Fibroblast of lung (primary cell): ENCODE data around the gene ZNF180. TPM values are rescaled to one million over a fixed set of nuclear protein-coding genes. Genes with fewer than 3 reads are reported as not detected.
"Not testable (repeated sequence)": the region's sequence is repeated elsewhere in the genome, so short reads cannot be mapped to it uniquely, and the experiment has no call there.

ENCODE experiments used
- DNase-seq, 2 donors: peaks; one replicate each; pipeline versions ENCODE4 v3.0.0 to v3.0.0-alpha.2; 2010; ENCODE audit warnings: low read depth in 2 of 2
- H2AFZ ChIP-seq: 2 replicates; pipeline ENCODE4 v1.5.1; 2012; ENCODE audit warnings: low read length, control low read depth, inconsistent platforms
- H3K27ac ChIP-seq: 2 replicates; pipeline ENCODE4 v1.5.1; 2011; ENCODE audit warnings: low read length, control low read depth; ENCODE audit not compliant: insufficient read depth
- H3K27me3 ChIP-seq: 2 replicates; pipeline ENCODE4 v1.5.1; 2011; ENCODE audit warnings: mild to moderate bottlenecking, low read length; ENCODE audit not compliant: control insufficient read depth, insufficient read depth
- H3K36me3 ChIP-seq: 2 replicates; pipeline ENCODE4 v1.5.1; 2011; ENCODE audit warnings: low read length; ENCODE audit not compliant: control insufficient read depth, insufficient read depth
- H3K4me1 ChIP-seq: 2 replicates; pipeline ENCODE4 v1.5.1; 2011; ENCODE audit warnings: low read length; ENCODE audit not compliant: control insufficient read depth, insufficient read depth; ENCODE audit errors: extremely low read depth
- H3K4me2 ChIP-seq: 2 replicates; pipeline ENCODE4 v1.5.1; 2011; ENCODE audit warnings: low read length, control low read depth; ENCODE audit not compliant: insufficient read depth; ENCODE audit errors: extremely low read depth
- H3K4me3 ChIP-seq, 4 experiments: fragments of 200-600 bp in 1 of 4; sonication (generic) in 1 of 4; replicated peaks in 1 of 4; 2 replicates each; pipeline ENCODE4 v1.5.1; 2011 to 2016; ENCODE audit warnings: low read length in 4 of 4, low read depth in 3 of 4, mild to moderate bottlenecking in 3 of 4, control low read depth in 2 of 4, inconsistent platforms in 1 of 4, mixed read lengths in 1 of 4; ENCODE audit not compliant: insufficient read depth in 1 of 4; ENCODE audit errors: control extremely low read depth in 1 of 4
- H3K79me2 ChIP-seq: 2 replicates; pipeline ENCODE4 v1.5.1; 2012; ENCODE audit warnings: mild to moderate bottlenecking, low read length, inconsistent platforms; ENCODE audit not compliant: control insufficient read depth, insufficient read depth
- H3K9ac ChIP-seq: 2 replicates; pipeline ENCODE4 v1.5.1; 2011; ENCODE audit warnings: mild to moderate bottlenecking, low read length, control low read depth; ENCODE audit not compliant: insufficient read depth
- H3K9me3 ChIP-seq: 2 replicates; pipeline ENCODE4 v1.5.1; 2012; ENCODE audit warnings: low read depth, low read length; ENCODE audit not compliant: control insufficient read depth, insufficient read depth
- H4K20me1 ChIP-seq: 2 replicates; pipeline ENCODE4 v1.5.1; 2011; ENCODE audit warnings: low read length; ENCODE audit not compliant: control insufficient read depth, insufficient read depth; ENCODE audit errors: extremely low read depth
- EZH2 ChIP-seq: IDR thresholded peaks from 2 replicates; pipeline ENCODE4 v1.5.1; 2012; ENCODE audit warnings: low read length, control low read depth, mild to moderate bottlenecking; ENCODE audit errors: missing control alignments
- polyA plus RNA-seq, 2 donors: library from polyadenylated mRNA; depleted of rRNA in 1 of 2; stranded (reverse) in 1 of 2; unstranded in 1 of 2; fragments of >200 nt; gene quantifications; 2 replicates each; pipeline ENCODE4 v1.2.1, GENCODE V29; 2011 to 2012; ENCODE audit warnings: missing spikeins in 1 of 2
- total RNA-seq: library from RNA; depleted of rRNA; stranded (reverse); fragments of >200 nt; gene quantifications from 2 replicates; pipeline ENCODE4 v1.2.1, GENCODE V29; 2014
- TF ChIP-seq, protein P1 (sequence below), 2 donors: IDR thresholded peaks in 1 of 2; conservative IDR thresholded peaks in 1 of 2; 1 replicate in 1 of 2; 2 replicates in 1 of 2; pipeline ENCODE4 v1.5.1; 2011 to 2012; ENCODE audit warnings: low read length in 2 of 2, control low read depth in 1 of 2, inconsistent platforms in 1 of 2, low read depth in 1 of 2, mild to moderate bottlenecking in 1 of 2

The ZNF180 gene
- total and polyA plus RNA-seq, 2 donors (not counting 1 experiment from before 2014, with no cell fraction given) = 1.4 to 7.6 TPM

DNA sequence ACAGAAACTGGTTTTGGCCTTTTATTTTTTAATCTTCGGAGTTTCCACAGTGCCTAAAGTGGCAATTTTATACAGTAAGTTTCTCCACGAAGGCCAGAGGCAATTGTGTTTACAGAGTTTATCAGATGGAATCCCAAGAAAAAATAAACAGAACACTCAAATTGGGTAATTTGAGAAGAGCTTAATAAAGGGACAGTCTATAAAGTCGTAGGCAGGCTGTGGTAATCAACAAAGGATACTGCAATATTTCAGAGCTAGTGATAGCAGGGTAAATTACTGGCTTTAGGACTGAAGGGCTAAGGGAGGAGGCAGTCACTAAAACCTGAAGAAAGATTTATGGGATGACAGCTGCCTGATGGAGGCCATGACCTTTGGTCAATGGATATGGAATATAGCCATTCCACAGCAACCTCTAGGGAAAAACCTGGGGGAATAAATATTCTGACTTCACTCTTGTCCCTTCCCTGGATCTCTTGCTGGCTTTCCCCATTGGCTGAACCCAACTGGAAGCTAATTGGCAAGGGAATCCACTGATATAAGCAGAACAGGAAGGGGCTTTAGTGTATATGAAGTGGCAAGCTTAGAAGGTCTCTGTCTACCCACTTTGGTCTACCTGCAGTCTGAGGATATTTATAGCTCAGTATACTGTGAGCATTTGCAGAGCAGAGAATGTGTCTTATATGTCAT, 37.6 kb downstream of the ZNF180 start:
- H3K9ac ChIP-seq, H4K20me1 ChIP-seq, H3K4me2 ChIP-seq, H3K79me2 ChIP-seq, DNase-seq, H3K27ac ChIP-seq, H3K36me3 ChIP-seq, H3K4me3 ChIP-seq, H3K9me3 ChIP-seq, H3K4me1 ChIP-seq, H3K27me3 ChIP-seq, H2AFZ ChIP-seq: not testable (repeated sequence)

DNA sequence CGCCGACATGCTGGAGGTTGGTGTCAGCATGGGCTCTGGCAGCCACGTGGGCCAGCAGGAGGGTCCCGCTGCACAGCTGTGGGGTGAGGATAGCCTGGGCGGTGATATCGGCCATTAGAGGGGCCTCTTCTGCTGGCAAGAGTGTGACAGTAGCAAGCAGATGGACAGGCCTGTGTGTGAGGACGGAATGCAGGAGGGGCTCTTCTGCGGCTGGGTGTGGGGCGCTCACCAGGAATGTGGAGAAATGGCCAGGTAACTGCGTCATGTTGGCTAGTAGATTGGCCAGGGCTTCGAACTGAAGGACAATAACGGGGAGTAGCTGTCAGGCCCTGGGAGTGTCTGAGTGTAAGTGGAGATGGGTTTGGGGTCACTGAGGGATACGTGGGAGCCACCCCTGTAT, 44.3 kb downstream of the ZNF180 start:
- H3K9ac ChIP-seq, DNase-seq, H3K27ac ChIP-seq, H4K20me1 ChIP-seq, H3K27me3 ChIP-seq, H3K36me3 ChIP-seq, H3K79me2 ChIP-seq, H3K4me1 ChIP-seq, H3K4me2 ChIP-seq, H3K9me3 ChIP-seq, H2AFZ ChIP-seq, H3K4me3 ChIP-seq: not testable (repeated sequence)

DNA sequence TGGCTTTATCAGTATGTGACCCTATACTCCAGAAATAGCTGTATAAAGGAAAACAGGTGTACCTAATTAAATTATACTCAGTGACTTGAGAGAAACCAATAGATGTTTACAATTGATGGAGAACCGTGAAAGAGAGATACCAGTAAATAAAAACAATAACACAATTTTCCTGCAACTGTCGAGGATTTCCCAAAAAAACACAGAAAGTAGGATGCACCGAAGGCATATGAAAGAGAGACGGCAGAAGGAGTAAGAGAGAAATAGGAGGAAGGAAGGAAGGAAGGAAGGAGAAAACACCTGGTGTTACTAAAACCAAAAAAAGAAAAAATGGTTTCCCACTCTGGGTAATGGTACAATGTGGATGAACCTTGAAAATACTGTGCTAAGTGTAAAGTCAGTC, 45.2 kb downstream of the ZNF180 start:
- Histone ChIP-seq H3K27ac (no peak overlapping the region), H4K20me1 (no peaks in the 10 kb centered on the region), H3K4me3 (no peak overlapping the region), H3K9me3 (no peaks in the 10 kb centered on the region), H3K9ac (no peak overlapping the region), H2AFZ (no peak overlapping the region), H3K79me2 (no peaks in the 10 kb centered on the region), H3K36me3 (no peaks in the 10 kb centered on the region), H3K4me1 (no peaks in the 10 kb centered on the region), H3K4me2 (no peak overlapping the region), H3K27me3 (no peaks in the 10 kb centered on the region)
- TF ChIP-seq EZH2 = no peak
- TF ChIP-seq, protein P1, sequence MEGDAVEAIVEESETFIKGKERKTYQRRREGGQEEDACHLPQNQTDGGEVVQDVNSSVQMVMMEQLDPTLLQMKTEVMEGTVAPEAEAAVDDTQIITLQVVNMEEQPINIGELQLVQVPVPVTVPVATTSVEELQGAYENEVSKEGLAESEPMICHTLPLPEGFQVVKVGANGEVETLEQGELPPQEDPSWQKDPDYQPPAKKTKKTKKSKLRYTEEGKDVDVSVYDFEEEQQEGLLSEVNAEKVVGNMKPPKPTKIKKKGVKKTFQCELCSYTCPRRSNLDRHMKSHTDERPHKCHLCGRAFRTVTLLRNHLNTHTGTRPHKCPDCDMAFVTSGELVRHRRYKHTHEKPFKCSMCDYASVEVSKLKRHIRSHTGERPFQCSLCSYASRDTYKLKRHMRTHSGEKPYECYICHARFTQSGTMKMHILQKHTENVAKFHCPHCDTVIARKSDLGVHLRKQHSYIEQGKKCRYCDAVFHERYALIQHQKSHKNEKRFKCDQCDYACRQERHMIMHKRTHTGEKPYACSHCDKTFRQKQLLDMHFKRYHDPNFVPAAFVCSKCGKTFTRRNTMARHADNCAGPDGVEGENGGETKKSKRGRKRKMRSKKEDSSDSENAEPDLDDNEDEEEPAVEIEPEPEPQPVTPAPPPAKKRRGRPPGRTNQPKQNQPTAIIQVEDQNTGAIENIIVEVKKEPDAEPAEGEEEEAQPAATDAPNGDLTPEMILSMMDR (conservative IDR thresholded peaks at IDR 0.05 in 1 of 2, IDR thresholded peaks at IDR 0.05 in 1 of 2; ENCODE audit: low read depth in 1 of 2, low read length in 2 of 2) = no peak
- no peak for DNase-seq

DNA sequence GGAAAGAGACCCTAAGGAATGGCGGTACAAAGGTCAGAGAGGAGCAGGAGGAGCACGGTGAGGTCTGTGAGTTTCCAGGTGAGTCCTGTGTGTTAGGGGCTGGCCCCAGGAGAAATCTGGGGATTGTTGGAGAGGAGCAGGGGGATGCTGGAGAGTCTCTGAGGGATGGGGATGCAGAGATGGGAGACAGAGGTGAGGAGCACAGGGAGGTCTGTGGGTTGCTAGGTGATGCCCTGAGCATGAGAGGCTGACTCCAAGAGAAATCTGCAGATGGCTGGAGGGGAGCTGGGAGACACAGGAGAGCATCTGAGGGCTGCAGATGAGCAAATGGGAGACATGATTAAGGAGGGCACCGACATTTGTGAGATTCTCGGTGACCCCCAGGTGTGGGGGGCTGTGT, 48.0 kb downstream of the ZNF180 start:
- Histone ChIP-seq H3K4me3 (no peak overlapping the region), H3K9me3 (no peaks in the 10 kb centered on the region), H3K9ac (no peak overlapping the region), H3K4me2 (no peak overlapping the region), H2AFZ (no peak overlapping the region), H4K20me1 (no peaks in the 10 kb centered on the region), H3K79me2 (no peaks in the 10 kb centered on the region), H3K27ac (no peak overlapping the region), H3K27me3 (no peaks in the 10 kb centered on the region), H3K4me1 (no peaks in the 10 kb centered on the region), H3K36me3 (no peaks in the 10 kb centered on the region)
- no peak for TF ChIP-seq EZH2
- TF ChIP-seq, protein P1 (conservative IDR thresholded peaks at IDR 0.05 in 1 of 2, IDR thresholded peaks at IDR 0.05 in 1 of 2; ENCODE audit: low read depth in 1 of 2, low read length in 2 of 2) = no peak
- DNase-seq = no peak
